HG03469 (cell line): ENCODE results near the gene SSU72.
A peak's percentile ranks its signal among the peaks of the same experiment; 100 is the strongest.

Experiments
- ATAC-seq: cut with Tn5 transposase; IDR thresholded peaks from one replicate; pipeline ENCODE4 v1.9.1; 2021; ENCODE audit warnings: mild to moderate bottlenecking, moderate library complexity, moderate number of reproducible peaks; ENCODE audit not compliant: unreplicated experiment

SSU72 gene

DNA sequence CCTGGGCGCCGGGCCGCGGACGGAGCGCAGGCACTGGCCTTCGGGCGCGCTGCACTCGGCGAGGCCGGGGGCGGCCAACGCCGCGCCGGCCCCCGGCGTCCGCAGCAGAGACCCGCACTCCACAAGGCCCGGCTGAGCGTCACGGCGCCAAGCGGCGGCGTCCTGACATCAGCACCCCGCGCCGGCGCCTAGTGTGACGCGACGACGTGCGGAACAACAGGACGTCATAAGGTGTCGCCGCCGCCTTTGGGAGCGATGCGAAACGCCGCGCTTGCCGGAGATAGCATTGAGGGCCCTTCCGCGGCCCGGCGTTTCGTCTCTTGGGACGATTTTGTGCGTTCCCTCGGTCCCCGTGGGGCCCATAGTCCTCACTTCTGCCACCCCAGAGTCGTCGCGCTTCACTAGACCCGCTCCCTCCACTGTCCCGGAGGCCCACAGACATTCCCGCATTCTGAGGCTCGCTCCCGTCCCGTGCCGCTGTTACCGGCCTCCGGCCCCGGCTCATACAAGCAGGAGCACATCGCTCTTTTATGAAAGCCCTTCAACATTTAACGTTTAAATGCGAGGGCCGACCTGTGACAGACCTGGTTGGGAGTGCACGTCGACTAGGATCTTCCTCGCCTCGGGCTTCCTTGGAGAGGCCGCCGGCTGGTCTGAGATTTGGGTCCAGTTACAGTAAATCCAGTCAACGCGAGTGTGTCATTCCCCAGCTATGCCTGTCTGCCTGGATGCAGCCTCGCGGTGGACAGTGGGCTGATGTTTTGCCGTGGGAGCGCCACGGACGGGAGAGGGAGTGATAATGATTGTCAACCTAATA is at the start of gene SSU72:
TSS of gene SSU72 (minus strand) at position 143 of the 817 bp plus-strand sequence. CDS start 306 bp downstream, outside the sequence.
- peak; percentile 63 for ATAC-seq

DNA sequence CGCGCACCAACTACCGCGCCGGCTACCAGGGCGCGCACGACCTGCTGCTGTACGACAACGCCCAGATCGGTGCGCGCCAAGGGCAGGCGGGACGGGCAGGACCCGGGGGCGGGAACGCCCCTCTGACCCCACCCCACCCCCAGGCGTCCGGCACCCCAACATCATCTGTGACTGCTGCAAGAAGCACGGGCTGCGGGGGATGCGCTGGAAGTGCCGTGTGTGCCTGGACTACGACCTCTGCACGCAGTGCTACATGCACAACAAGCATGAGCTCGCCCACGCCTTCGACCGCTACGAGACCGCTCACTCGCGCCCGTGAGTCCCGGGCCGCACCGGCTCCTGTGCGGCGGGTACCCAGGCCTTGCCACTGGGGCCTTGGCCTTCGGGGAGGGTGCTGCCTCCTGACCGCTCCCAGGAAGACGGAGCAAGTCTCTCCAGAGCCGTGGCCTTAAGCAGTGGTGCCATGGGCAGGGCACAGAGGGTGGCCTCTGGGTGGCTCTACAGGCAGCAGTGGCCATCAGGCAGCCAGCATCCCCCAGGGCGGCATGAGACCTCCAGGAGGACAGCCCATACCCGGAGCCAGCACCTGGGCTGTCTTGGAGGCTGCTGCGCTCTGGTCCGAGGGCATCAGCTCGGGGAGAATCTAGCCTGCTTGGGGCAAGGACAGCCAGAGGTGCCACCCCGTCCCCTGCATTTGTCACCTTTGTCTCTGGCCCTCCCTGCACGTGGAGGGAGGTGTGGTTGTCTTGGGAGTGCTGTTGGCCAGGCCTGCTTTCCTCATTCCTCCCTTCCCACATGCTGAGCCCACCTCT is 49.2 kb upstream of the SSU72 start:
- ATAC-seq, result no peak

DNA sequence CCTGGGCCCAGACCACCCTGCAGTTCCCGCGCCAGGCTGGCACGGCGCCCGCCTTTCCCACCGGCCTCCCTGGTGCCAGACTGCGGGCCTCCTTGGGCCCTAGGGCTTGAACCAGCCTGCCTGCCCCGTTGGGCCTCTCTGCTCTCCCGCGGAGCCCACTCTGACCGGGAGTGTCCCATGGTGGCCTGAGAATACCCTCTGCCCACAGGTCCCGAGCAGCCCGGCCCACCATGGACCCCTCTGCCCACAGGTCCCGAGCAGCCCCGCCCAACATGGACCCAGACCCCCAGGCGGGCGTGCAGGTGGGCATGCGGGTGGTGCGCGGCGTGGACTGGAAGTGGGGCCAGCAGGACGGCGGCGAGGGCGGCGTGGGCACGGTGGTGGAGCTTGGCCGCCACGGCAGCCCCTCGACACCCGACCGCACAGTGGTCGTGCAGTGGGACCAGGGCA is 48.5 kb upstream of the SSU72 start:
- ATAC-seq, result no peak

- ATAC-seq, result no peak
These were observed 48.1 kb upstream of the SSU72 start for GRCh38 chr1:1622788-1623094.

DNA sequence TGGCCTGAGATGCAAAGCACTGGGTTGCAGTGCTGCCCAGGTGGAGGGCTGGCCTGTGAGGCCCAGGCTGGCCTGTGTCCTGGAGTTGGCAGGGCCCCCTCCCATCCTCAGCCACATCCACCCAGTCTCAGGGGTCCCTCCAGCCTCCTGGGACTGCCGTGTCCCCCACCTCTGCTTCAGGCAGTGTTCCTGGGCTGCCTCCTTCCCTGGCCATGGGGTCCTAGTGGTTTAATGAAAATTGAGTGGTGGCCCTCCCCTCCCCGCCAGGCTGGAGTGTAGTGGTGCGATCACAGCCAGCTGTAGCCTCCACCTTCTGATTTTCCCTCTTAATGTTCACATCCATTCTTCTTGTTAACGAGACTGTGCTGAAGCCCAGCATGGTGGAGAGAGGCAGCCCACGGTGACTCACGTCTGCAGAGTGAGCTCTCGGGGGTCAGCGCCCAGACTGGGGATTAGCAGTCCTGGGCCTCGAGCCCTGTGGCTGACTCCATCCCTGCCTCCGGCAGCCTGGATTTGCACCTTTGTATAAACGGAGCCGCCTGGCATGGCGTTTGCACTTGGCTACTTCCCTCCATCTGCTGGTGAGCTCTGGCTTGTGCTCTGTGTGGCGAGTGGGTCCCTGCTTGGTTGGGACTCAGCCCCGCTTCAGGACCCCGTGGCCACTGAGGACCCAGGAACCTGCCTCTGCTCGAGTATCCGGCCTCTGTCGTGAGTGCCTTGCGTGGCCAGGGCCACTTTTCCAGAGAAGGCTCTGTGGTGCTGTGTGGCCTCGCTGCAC is 47.5 kb upstream of the SSU72 start:
- ATAC-seq, result no peak

GRCh38 chr1:1621173-1622009 is 46.7 kb upstream of the SSU72 start:
- no peak for ATAC-seq

DNA sequence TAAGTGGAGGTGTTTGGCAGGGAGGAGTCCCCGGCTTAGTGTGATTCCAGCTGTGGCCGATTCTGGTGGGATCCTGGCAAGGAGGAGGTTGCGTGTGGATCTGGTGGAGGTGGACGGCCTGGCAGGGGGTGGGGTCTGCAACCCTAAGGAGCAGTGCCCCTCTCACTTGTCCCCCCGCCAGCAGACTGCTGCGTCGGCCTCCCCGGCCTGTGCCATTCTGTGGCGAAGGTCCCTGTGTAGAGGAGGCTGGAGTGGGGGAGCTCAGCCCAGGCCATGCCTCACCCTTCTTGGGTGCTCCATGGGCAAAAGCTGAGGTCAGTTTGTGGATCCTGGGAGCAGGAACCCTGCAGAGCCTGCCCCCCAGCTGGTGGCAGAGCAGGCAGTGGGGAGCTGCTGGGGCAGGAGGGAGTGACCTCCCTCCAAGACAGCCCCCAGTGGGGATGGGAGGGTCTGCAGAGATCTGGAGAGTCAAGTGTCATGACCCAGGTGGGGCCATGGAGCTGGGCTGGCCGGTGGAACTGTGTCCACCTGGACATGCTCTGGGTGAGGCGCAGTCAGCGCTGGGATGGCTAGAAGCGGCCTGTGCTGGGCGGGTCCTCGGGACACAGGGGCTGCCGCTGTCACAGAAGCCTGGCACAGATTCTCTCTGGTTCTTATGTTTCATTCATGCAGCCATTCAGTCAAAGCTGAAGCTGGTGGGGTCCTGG is 45.9 kb upstream of the SSU72 start:
- ATAC-seq, result no peak

- no peak for ATAC-seq
These were observed 45.3 kb upstream of the SSU72 start for GRCh38 chr1:1619917-1620361.

DNA sequence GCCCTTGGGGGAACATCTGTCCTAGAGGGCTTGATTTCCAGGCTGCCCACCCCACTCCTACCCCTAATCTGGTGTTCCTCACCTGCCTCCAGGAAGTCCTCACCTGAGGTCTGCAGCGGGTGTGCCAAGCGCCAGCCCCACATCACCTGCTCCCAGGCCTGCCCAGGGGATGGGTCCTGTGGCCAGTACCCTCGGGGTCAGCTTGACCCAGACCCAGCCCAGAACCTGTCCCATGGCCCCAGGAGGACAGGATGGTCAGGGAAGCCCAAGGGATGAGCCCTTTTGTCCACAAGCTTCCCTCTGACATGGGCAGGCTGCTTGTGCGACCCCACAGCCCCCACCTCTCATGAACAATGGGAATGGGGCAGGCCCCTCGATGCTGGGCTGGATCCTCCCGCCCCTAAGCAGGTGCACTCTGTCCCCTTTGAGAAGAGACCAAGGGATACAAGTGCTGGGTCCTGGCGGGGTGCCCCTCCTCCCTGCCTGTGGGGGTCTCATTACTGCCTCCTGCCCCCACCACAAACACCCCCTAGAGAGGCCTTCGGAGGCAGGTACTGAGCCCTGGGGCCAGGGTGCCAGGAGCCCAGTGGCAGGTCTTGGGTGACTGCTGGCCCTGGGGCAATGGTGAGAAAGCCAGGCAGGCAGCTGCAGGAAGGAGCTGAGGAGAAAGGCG is 43.9 kb upstream of the SSU72 start:
- no peak for ATAC-seq

DNA sequence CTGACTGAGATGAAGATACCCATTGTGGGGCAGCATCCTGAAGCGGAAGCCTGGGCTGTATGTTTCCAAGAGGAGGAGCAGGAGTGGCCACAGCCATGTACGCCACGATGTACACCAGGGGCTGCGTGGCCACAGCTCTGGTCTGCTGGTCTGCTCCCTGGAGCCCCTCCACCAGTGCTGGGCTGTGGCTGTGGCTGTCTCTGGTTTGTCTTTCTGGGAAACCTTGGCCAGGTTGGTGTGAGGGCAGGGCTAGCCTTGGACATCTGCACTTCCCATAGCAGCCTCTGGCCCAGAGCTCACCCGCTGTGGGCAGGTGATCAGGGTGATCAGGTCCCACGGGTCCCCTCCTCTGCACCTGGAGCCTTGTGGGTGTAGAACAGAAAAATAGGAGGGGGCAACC is 43.3 kb upstream of the SSU72 start:
- ATAC-seq, result no peak

DNA sequence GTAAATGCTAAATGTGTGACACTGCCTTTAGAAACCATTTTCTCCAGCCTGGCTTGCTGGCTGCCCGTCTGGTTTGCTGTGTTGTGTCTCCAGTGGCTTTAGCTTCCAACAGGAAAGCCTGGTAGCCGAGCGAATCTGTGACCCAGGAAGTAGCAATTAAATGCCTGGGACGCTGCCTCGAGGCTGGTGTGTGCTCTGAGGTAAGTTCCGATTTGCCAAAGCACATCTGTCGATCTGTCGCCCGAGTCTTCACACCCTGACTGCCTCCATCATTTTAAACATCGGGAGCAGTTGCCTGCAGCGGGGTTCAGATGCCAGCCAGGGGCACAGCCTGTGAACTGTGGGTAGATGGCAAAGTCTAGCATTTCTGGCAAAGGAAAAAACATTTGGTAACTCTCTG is 42.9 kb upstream of the SSU72 start:
- ATAC-seq, result no peak

DNA sequence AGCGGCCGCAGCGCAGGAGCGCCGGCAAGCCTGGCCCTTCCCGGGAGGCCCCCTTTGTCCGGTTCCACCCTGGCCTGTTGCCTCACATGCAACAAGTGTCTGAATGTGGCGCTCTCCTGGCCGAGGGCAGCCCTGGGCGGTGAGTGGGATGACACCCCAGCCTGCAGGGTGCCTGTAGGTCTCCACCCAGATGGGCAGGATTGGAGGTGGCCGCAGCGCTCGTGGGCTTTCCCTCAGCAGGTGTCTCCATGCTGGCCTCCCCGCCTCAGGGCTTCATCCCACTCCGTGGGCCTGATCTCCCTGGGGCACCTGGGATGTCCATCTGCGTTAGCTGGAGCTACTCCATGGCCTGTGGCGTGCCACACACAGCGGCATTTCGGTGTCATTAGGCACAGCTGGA is 42.2 kb upstream of the SSU72 start:
- no peak for ATAC-seq

GRCh38 chr1:1616045-1616790 is 41.6 kb upstream of the SSU72 start:
- ATAC-seq, result peak; percentile 13

- peak; percentile 62 for ATAC-seq
These were observed 40.8 kb upstream of the SSU72 start, which contains the start of gene MIB2 for GRCh38 chr1:1615256-1616044. Gene MIB2, plus strand, starts transcription at chr1:1615500. Its CDS starts 7,953 bp downstream, at chr1:1623453.

- ATAC-seq, result no peak
These were observed 40.2 kb upstream of the SSU72 start for GRCh38 chr1:1614954-1615255.

DNA sequence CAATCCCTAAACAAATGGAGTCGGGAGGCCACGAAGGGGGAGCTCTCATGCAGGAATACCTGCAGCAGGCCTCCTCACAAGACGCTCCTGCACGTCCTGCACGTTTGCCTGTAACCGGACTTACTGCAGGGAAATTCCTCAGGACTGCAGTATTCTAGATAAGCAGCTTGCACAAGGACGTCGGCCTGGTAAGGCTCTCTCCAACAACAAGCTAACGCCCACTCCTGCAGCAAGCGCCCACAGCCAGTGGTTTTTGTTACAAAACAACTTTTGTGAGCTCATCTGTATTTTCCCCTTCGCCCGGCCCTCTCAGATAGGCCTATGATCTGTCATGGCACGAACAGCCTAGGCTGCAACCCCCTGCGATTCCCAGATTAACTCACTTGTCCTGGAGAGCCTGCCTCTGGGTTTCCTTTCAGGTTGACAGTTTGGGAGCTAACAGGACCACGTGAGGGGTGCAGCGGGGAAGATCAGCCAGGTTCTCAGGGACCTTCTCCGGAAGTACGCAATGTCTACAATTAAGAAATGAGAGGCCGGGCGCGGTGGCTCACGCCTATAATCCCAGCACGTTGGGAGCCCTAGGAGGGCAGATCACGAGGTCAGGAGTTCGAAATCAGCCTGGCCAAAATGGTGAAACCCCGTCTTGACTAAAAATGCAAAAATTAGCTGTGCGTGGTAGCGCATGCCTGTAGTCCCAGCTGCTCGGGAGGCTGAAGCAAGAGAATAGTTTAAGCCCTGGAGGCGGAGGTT is 39.7 kb upstream of the SSU72 start:
- ATAC-seq, result no peak

GRCh38 chr1:1613509-1614082 is 38.9 kb upstream of the SSU72 start:
- no peak for ATAC-seq
